ENCODE results near the gene GALNT17.

GRCh38 chr7:71343892-71344291 lies 211.9 kb downstream of the GALNT17 start:
- TF ChIP-seq CTCF (IDR thresholded peaks at IDR 0.05) (no peak), EP300 (IDR thresholded peaks at IDR 0.05) (no peak), POLR2AphosphoS5 (IDR thresholded peaks at IDR 0.05) (no peak)

Data from esophagus muscularis mucosa (tissue), 4 donors.